Activated naive CD8-positive, alpha-beta T cell treated with anti-CD3 and anti-CD28 coated beads, Interleukin-2, amount 50 U/mL, for 16 hours (primary cell): ENCODE results near the gene C4B.
"Not testable (repeated sequence)": the region's sequence is repeated elsewhere in the genome, so short reads cannot be mapped to it uniquely, and the experiment has no call there.

Experiments
- DNase-seq: peaks from one replicate; pipeline ENCODE4 v3.0.0-alpha.2; 2020; ENCODE audit warnings: low read depth, low spot score

Gene C4B

DNA sequence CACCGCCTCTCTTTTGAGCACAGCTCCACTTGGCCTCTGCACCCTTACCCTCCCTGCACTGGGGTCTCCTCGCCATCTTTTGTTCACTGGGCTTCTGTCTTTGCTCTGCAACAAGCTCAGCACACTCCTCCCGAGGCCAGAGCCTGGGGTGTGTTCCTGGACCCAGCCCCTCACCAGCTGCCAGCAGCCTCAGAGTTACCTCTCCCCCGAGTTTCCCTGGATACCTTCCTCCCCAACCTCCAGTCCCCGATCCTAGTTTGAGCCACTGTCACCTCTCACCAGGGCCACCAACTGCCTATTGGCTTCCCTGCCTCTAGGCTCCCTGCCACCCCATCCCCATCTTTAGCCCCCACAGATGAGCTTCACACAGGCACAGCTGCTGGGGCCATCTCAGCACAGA lies 36.0 kb downstream of the C4B start:
- DNase-seq, result no peak

DNA sequence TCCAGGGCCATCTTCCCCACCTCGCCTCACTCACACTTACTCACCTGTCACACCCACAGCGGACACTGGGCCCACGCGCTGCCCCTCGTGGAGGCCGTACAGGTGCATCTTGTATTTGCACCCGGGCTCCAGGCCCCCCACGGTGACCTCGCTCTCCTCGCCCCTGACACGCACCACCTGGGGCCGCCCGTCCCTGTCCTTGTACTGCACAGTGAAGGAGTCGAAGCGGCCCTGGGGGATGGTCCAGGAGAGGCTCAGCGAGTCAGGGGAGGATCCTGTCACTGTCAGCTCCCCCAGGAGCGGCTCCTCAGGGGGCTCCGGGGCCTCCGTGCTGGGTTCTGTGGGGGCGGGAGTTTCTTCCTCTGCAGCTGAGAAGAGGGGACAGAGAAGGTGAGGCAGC lies 38.0 kb downstream of the C4B start:
- not testable (repeated sequence) for DNase-seq

DNA sequence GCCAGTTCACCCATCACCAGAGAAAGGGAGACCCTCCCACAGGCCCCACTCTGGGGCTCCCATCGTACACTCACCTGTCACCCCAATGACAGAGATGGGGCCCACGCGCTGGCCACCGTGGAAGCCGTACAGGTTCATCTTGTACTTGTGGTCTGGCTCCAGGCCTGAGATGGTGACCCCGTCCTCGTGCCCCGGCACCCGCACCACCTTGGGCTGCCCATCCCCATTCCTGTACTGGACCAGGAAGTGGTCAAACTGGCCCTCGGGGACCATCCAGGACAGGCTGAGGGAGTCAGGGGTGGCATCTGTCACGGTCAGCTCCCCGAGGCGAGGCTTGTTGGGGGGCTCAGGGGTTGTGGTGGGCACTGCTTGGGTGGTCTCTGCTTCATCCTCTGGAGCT lies 38.7 kb downstream of the C4B start:
- DNase-seq, result not testable (repeated sequence)

DNA sequence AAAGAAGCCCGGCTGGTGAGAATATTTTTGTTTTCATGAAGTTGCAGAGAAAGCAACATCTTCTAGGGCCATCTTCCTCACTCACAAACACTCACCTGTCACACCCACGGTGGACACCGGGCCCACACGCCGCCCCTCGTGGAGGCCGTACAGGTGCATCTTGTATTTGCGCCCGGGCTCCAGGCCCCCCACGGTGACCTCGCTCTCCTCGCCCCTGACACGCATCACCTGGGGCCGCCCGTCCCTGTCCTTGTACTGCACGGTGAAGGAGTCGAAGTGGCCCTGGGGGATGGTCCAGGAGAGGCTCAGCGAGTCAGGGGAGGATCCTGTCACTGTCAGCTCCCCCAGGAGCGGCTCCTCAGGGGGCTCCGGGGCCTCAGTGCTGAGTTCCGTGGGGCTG lies 41.2 kb downstream of the C4B start:
- DNase-seq, result not testable (repeated sequence)

DNA sequence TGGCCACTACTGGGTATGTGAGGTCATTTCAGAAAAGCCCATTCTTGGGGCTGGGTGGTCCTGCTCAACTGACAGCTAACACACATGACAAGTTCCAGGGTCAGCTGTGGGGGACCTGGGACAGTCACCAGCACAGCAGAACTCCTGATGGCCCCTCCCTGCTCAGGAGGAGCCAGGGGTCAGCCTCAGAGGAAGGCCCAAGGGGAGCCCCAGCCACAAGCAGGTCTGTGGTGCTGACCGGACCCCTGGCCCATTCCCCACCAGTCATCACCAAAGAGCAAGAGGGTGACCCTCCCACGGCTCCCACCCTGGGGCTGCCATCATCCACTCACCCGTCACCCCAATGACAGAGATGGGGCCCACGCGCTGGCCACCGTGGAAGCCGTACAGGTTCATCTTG lies 41.7 kb downstream of the C4B start:
- DNase-seq, result no peak

DNA sequence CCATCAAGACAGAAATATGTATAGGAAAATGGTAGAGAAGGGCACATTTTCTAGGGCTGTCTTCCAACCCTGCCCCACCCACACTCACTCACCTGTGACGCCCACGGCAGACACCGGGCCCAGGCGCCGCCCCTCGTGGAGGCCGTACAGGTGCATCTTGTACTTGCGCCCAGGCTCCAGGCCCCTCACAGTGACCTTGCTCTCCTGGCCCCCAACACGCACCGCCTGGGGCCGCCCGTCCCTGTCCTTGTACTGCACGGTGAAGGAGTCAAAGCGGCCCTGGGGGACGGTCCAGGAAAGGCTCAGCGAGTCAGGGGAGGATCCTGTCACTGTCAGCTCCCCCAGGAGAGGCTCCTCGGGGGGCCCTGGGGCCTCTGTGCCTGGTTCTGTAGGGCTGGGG lies 43.4 kb downstream of the C4B start:
- DNase-seq, result no peak

DNA sequence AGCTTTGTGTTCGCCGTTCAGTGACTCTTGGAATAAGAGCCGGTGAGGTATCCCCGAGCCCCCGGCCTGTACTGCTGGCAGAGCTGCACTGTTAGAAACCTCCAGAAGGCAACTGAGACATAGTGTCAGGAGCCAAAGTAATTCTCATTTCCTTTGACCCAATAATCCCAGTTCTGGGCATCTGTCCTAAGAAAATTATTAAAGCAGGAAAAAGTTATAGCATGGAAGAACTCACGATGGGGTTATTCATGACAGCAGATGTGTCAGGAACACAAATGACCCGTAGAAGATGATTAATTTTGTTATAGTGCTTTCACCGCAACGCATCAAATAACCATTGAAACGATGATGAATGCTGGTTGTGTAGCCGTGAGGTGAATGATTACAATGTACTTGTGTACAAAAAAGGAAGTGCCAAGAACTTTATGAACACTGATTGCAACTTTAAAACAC lies 43.9 kb downstream of the C4B start:
- no peak for DNase-seq

DNA sequence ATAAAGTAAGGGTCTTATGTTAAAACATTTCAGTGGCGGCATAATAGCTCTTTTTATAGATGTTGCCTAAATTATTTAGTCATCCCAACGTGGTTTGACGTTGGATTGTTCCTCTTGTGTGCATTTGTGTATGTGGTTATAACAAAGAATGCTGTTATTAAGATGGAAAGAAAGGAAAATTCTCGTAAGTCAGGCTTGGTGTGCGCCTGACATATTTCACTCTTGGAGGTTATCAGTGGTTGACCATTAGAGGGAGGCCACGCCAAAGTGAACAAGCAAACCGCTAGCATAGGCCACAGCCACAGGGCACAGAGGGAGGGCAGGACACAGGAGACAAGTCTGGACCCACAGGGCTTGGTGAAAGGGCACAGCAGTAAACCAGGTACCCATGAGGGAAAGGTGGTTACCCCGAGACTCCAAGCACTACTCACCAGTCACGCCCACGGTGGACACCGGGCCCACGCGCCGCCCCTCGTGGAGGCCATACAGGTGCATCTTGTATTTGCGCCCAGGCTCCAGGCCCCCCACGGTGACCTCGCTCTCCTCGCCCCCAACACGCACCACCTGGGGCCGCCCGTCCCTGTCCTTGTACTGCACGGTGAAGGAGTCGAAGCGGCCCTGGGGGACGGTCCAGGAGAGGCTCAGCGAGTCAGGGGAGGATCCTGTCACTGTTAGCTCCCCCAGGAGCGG lies 46.5 kb downstream of the C4B start:
- DNase-seq, result no peak

DNA sequence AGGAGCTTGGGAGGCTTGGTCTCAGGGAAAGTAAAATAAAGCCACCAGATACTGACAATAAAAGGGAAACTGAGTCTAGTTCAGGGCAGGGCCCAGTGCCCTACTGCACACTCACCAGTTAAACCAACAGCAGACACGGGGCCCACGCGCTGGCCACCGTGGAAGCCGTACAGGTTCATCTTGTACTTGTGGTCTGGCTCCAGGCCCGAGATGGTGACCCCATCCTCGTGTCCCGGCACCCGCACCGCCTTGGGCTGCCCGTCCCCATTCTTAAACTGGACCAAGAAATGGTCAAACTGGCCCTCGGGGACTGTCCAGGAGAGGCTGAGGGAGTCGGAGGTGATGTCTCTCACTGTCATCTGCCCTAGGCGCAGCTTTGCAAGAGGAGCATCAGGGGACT lies 50.1 kb downstream of the C4B start:
- DNase-seq, result no peak

DNA sequence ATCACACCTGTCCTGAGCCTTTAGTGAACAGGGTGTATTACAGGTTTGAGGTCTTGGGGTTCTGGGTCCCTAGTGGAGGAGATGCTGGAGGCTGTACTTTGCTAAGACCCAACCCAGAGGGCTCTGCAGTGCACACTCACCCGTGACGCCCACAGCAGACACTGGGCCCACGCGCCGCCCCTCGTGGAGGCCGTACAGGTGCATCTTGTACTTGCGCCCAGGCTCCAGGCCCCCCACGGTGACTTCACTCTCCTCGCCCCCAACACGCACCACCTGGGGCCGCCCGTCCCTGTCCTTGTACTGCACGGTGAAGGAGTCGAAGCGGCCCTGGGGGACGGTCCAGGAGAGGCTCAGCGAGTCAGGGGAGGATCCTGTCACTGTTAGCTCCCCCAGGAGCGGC lies 52.9 kb downstream of the C4B start:
- DNase-seq, result not testable (repeated sequence)

DNA sequence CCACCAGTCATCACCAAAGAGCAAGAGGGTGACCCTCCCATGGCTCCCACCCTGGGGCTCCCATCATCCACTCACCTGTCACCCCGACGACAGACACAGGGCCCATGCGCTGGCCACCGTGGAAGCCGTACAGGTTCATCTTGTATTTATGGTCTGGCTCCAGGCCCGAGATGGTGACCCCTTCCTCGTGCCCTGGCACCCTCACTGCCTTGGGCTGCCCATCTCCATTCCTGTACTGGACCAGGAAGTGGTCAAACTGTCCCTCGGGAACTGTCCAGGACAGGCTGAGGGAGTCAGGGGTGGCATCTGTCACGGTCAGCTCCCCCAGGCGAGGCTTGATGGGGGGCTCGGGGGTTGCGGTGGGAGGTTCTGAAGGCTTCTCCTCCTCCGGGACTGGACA lies 53.7 kb downstream of the C4B start:
- DNase-seq, result not testable (repeated sequence)

DNA sequence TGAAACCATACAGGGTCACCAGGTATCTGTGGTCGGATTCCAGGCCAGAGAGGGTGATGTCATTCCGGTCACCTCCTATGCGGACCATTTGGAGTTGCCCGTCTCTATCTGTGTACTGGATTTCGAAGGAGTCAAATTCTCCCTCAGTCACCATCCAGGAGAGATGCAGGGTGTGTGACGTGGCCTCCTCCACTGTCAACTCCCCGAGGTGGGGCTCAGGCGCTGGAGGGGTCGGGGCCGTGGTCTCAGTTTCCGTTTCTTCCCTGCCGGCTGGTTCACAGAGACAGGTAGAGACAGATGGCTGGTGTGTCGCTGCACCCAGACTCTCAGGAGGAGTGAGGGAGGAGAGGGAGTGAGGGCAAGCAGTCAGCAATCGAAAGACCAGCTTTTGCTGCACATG lies 54.3 kb downstream of the C4B start:
- DNase-seq, result no peak

DNA sequence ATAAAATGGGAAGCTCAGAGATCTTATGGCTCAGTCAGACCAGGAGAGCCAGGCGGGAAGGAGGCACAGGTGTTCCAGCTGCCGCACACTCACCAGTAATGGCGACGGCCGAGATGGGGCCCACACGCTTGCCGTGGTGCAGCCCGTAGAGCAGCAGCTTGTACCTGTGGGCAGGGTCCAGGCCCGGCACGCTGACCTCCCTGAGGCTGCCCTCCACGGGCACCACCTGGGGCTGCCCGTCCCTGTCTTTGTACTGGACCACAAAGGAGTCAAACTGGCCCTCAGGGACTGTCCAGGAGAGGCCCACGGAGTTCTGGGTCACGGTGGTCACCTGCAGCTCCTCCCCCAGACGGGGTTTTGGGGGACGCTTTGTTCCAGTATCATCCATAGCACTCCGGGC lies 54.9 kb downstream of the C4B start:
- no peak for DNase-seq

DNA sequence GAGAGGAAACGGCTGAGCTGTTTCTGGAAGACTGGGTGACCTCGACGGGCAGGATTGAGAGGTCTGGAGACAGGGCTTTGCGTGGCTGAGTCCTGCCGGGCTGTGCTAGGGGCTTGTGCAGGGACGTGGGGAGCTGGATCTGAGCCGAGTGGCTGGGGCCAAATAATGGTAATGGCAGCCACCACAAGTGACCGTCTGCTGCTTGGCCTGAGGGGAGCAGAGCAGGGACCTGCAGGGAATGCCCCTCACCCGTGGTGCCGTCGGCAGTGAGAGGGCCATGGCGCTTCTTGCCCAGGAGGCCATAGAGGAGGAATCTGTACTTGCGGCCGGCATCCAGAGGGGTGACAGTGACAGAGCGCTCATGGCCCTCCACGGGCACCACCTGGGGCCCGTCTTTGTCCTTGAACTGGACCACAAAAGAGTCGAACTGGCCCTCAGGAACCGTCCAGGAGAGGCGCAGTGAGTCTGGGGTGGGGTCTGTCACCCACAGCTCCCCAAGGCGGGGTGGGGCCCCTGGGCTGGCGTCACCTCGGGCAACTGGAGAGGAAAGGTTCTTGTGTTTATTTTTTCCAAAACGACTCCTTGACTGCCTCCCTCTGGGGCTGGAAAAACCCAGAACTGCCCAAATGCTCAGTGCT lies 55.4 kb downstream of the C4B start:
- no peak for DNase-seq

DNA sequence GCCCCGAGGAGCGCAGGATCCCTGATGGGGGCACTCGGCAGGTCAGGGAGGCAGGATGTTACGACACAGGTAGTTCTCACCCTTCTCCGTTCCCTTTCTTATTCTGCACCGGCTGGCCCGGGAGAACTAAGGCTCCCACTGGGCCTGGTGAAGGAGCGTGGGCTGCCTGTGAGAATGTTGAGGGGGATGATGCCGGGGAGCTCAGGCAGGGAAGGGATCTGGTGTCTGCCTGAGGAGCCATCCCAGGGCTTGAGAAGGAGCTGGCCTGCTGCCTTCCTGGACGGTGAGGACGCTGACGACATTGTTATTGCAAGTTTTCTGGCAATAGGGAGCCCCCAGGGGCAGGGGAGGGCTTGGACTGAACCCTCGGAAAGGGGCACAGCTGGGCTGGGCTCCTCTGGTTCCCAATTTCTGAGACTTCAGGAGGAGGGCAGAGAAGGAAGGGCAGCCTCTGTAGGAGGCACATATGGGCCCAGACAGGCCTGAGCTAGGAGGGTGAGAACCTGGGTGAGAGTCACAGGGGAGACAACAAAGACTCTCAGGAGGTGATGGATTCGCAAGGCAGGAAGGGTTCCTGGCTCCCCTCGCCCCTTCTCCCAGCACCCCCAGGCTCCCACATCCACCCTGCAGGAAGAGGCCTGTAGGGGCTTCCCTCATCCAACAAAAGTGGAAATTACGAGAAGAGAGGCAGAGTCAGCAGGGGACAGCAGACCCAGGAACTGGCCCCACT lies 56.4 kb downstream of the C4B start:
- DNase-seq, result no peak

DNA sequence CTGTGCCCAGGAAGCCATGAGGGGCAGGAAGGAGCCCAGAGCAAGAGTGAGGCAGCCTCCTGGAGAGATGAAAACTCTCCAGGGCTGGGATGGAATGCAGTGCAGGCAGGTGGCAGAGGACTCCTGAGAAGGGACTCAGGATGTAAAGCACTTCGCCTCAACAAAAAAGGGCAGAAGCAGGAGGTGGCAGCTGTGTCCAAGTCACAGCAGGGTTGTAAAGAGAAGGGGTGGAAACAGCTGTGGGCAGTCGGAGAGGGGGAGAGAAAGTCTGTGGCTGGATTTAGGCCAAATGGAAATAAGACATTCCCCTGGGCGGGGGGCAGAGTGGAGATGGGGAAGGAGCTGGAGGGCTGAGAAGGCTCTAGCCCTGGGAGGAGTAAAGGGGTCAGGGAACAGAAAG lies 58.5 kb downstream of the C4B start:
- no peak for DNase-seq

DNA sequence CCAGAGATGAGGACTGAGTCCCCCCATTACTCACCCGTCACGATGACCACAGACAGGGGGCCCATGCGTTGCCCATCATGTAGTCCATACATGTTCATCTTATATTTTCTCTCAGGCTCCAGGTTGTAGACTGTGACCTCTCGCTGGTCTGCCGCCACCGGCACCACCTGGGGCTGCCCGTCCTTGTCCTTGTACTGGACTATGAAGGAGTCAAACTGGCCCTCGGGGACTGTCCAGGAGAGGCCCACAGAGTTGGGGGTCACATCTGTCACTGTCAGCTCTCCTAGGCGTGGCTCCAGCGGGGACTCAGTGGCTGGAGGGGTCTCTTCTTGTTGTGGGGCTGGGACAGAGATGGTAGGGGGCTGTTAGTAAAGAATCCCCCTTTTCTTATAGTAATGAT lies 59.0 kb downstream of the C4B start:
- no peak for DNase-seq

DNA sequence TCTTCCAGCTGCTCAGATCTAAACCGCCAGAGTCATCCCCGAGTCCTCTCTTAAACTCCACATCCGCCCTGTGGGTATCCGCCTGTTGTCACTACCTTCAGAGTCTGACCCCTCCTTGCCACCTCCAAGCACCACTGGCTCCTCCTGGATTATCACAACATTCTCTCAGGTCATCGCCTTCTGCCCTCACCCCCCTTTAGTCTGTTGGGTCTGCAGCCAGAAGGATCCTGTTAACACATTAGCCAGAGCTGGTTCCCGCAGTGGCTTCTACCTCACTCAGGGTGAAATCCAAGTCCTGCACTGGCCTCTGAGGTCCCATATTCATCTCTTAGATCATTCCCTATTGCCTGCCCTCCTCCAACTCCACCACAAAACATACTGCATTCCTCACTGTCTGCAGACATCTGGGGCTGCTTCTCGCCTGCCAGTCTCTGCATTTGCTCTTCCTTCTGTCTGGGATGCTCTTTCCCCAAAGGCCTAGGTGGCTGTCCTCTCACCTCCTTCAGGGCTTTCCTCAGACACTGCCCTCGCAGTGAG lies 60.5 kb downstream of the C4B start:
- no peak for DNase-seq

DNA sequence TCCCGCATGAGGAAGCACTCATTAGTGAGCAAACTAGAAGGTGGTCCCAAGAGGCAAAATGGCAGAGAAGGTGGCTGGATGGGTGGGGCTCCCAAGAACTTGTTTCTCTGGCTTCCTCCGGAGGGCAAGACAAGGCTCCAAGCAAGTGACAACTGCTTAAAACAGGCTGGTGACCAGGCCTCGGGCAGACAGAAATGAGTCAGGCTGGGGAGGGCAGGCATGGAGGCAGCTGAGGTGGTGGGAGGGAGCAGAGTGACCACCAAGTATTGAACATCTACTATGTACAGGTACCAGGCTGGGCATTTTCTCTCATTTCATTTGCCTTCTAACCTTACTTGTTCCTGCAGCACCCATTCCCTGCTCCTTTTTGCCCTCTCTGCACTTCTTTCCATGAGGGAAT lies 61.2 kb downstream of the C4B start:
- DNase-seq, result no peak

DNA sequence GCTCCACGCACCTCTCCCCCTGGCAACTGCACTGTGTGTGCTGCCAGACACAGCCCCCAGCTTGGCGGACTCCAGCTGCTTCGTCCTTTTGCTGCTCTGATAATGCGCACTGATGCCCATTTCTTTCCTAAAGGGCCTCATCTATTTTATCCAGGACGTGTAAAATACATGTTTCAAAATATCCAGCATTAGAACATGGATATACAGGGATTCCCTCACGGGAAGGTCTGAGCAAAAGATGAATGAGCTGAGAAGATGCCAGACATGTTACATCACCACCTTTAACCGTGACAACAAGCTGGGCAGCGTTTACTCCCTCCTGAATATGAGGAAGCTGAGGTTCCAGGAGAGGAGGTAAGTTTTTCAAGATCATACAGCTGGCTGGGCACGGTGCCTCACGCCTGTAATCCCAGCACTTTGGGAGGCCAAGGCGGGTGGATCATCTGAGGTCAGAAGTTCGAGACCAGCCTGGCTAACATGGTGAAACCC lies 61.8 kb downstream of the C4B start:
- no peak for DNase-seq

DNA sequence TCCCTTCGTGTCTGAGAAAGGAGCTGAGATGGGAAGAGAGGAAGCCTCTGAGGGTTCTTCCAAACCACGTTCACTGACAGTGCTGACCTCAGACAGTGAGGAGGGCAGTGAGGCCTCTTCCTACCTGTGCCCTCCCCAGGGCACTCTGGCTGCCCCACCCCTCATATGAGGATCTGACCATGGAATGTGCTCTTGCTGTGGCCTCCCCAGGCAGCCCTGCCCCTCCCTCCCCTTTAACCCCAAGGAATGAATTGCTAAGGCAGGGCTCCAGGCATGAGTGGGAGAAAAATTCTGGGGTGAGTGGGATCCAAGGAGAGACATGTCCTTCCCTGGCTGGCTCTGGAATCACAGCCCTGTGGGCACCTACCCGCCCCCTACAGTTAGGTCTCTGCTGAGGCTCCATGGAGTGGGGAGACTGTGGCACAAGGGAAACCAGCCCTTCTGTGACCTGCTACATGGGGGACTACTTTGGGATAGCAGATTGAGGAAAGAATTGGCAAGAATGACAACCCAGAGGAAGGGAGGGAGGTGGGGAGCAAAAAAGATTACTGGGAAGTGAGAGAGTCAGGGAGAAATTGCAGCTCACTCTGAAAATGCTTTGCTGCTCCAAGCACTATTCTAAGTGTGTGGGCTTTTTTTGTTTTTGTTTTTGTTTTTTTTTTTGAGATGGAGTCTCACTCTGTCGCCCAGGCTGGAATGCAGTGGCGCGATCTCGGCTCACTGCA lies 65.1 kb downstream of the C4B start:
- DNase-seq, result no peak
